NCI-H2196 (cell line): Measurements from ENCODE around the gene AANAT.
A peak's percentile ranks its signal among the peaks of the same experiment; 100 is the strongest.

Source experiments
- DNase-seq: peaks from one replicate; lab custom pipeline; 2025; ENCODE audit not compliant: unreplicated experiment; lab: John Stamatoyannopoulos, UW

AANAT gene

DNA sequence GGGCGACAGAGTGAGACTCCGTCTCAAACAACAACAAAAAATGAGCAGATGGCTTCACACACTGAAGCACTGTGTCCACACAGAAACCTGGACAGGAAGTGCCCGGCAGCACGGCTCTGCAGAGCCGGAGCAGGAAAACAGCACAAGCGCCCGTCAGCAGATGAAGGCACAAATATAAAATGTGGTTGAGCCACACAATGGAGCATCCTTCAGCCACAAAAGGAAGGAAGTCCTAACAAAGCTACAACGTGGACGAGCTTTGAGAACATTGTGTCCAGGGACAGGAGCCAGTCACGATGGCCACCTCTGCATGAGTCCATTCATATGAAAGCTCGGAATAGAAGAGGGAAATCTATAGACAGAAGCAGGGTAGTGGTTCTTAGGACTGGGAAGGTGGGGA lies 18.2 kb downstream of the AANAT start:
- DNase-seq, result no peak

DNA sequence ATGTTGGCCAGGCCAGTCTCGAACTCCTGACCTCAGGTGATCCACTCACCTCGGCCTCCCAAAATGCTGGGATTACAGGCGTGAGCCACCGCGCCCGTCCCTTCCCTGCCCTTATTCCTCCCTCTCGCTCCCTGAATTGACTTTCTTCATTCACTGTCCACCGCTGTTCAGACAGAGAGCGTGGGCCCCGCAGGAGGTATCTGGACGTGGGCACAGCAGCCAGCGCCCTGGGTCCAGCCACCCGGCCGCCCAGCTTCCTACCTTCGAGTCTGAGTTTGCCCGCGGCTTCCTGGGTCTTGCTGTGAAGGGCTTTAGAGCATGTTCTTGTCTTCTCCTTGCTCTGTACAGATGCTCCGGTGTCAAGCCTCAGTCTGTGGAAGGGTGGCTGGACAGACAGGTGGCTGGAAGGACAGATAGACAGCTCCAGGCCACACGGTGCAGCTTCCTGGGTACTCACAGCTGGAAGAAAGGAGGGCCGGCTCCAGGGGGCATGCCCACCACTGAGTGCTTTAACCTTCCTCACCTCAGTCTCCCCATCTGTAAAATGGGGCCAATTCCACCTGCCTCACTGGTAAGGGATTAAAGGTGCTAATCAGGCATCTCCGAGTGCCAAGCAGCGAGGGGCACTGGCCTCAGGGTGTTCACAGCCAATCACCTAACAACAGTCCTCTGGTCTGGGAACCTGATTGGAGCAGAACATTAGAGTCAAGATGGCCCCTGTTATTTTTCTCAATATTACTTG lies 20.2 kb downstream of the AANAT start:
- no peak for DNase-seq

DNA sequence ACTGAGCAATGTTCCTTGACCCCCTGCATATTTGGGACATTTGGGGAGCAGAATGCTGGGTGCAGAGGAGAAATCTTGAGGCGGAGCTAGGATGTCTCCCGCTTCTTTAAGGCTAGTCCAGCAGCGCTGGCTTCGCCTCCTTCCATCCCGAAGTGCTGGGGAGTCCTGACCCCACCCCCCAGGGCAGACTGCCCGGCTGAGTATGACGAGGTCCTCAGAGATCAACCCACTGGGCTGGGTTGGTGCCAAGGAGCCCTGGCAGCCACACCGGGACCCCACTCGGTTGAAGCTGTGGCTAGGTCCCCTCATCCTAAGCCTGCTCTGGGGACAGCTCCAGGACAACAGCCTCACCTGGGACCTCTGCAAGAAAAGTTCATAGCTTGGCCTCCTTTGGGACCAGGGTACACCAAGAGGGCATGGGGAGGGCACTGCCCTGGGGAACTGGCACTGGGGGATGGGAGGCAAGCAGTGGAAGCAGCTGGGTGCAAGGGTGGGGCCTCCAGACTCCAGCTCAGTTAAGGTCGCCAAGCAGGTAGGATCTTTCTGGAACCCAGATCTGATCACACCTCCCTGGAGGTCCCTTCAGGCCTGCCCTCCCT lies 22.8 kb downstream of the AANAT start:
- DNase-seq, result no peak

DNA sequence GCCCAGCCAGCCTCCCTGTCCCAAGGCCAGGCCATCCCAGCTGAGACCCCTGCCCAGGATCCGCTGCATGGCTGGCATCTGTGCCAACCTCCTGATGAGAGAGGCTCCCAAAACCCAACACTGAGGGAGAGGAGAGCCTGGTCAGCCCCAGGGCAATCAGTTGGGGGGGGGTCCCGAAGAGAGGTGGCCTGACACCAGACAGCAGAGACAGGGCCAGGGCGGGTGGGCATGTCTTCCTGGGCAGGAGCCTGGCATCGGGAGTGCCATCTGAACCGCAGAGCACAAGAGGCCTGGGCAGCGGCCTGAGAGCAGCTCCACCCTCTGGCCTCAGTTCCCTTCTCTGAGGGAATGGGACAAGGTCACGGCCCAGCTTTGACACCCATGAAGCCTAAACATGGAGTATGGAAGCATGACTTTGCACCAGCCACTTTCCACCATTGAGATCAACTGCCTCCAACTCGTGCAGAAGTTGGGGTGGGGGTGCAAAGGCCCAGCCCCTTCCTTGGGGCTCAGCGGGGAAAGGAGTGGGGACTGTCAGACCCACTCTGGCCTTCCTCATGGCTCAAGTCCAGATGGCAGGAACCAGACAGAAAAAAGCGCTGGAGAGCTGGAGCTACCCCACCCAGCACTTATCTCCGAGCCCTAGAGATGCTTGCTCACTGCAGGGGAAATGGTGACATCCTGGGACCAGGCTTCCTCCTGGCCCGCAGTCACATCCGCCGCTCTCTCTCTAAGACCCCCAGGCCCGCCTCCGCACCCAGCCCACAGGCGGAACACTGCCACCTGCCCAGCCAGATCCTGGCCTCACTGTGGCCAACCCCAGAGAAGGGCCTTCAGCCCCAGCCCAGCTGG lies 24.1 kb downstream of the AANAT start:
- no peak for DNase-seq

DNA sequence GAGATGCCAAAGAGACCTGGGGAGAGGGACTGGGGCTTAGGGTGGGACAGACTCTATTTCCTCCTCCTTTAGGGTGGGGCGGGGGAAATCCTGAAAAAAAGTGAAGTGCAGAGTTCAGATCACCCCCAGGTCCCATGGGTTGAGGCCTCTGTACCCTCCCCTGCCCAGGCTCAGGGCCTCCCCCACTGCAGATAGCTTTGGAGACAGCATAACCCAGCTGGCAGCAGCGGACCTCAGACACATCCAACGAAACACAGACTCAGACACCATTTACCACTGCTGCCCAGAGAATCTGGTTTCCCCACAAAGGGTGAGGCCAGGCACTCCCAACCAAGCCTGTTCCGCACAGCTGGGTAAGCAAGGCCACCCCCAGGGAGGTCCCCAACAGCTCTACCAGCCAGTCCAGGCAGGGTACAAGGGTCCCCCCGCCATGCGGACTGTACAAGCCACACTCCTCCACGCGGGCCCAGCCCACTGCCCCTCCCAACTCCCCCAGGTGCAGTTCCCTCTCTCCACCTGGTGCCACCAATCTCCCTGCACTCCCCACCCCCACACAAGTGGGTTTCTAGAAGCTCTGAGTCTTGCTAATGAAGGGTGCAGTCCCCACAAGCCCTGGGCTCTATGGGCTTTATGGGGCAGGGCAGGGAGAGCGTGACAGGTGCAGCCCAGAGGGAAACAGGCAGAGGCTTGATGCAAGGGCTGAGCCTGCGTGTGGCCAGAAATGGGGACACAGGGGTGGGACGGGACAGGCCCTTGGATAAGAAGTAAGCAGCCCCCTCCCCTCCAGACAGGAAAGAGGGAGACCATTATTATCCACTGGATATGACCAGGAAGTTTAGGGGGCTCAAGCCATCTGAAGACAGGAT lies 25.0 kb downstream of the AANAT start:
- no peak for DNase-seq

DNA sequence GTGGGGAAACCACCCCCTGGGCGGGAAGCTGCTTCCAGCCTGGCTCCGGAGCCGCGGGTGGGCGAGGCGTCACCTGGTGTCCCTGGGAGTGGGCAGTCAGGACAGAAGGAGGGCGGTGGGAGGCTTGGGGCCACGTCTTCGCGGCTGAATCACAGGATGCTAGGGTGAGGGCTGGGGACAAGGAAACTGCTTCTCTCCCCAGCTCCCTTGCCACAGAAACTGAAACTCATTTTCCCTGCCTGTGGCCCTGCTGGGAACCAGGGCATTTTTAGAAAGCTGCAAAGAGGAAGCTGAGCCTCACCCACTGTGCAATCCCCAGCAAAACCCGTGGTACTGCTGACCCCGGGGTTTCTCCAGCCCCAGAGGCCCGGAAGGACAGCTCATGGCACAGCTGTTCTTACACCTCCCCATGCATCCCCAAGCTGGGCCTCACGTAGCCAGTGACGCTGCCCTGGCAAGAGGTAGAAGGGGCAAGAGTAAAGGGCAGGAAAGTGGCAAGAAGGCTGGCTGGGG lies 25.6 kb downstream of the AANAT start:
- no peak for DNase-seq

DNA sequence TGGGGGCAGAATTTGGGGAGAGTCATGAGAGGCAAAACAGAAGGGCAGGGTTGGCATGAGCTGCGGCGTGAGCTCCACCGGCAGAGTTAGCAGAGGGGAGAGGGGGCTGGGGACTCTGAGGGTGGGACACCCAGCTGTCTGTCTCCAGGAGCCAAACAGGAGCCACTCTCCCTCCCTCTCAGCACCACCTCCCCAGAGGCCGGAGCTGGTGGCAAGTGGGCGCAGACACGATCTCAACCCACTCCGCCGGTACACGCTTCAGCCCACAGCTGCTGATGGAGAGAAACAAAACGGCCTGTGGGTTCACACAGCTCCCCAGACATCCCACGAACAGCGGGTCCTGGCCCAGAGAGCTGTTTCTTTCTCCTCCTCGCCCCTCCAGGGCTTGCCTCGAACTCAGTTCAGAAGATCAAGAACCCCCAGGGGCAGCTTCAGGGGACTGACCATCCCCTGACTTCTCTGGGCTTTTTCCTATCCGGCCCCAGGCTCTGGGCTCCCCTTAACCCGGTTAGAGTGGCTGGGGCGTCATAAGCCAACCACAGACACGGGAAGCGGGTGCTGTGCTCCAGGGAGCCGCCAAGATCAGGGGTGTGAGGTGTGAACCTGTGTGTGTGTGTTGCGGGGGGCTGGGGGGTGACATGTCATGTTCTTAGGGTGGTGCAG lies 26.2 kb downstream of the AANAT start:
- no peak for DNase-seq

DNA sequence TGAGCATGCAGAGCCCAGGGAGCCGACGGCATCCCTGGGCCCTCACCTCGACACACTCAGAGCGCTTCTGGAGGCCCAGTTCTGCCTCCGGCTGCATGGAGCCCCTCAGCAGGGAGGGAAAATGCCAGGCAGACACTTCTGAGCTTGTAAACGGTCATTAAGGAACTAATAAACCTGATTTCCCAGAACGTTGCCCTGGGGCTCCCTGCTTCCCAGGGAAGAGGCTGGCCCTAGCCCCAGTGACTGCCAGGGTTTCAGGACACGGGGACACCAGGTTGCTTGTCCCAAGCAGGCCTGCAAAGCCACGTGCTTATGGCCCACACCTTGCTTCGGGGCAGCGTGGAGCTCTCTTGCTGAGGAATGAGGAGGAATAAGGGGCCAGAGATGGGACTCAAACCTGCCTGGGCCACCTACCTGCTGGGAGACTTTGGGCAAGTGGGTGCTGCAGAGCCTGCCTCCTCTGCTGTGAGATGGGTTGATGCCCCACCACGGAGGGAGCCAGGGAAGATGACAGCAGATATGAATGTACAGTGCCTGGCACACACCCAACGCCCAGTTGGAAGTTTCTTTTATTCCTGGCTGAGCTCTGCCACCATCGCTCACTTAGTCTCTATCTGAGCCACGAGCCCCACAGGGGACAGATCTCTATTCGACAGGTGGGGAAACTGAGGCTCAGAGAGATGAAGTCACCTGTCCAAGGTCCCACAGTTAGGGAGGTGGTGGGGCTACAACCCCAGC lies 28.4 kb downstream of the AANAT start:
- no peak for DNase-seq

DNA sequence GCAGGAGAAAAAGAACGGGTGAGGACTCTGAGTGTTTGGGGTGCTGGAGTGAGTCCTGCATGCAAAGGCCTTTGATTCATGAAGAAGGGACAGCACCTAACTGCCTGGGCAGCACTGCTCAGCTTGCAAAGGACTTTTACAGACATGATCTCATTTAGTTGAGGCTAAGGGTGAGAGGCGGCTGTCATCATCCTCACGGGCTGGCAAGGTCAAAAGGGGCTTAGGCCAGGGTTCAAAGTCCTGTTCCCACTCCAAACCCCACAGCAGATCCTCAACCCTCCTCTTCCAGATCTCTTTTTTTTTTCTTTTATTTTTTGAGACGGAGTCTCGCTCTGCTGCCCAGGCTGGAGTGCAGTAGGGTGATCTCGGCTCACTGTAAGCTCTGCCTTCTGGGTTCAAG lies 29.1 kb downstream of the AANAT start:
- DNase-seq, result no peak

DNA sequence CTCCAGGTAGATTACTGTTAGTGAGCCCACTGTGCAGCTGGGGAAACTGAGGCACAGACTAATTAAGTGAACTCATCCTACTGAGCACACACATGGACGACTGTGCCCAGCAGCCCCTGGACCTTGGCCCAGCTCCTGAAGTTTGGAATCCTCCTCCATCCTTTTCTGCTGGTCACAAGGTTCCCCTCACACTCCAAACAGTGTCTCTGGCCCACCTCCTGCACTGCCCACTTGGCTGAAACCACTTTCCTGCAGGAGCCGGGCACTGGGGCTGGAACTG lies 30.2 kb downstream of the AANAT start:
- no peak for DNase-seq

DNA sequence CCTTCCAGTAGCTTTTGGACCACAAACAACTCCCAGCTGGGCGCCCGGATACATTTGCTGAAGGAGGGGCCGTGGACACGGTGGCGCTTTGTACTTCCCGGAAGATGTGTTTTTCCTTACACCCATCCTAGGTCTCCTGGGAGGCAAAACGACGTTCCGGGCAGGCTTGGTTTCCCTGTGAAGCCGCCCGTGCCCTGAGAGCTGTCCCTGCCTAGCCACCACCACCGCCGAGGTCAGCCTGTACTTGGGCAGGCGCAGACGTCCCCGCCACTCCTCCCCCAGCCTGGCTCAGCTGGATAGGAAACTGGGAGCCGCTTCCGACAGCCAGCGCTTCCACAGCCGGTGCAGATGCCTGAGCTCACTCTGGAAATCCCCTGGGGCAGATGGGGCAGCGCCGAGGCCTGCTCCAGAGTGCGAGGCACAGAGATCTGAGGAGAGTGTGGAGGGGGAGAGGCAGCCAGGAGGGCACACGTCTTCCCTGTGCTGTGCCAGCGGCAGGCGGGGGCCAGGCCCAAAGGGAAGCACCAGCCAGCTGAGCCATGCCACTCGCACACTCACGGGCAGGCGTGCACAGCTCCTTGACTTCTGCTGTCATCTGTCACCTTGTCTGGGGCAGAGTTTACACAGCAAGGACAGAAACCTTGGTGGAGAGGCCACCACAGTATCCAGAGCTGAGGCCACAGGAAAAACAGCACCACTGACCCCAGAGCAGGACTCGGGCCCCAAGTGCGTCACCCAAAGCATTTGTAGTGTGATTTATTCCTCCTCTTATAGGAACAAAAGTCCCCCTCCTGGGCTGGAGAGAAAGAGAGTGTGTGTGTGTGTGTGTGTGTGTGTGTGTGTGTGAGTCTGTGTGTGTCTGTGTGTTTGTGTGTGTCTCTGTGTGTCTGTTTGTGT lies 30.8 kb downstream of the AANAT start:
- DNase-seq, result no peak

DNA sequence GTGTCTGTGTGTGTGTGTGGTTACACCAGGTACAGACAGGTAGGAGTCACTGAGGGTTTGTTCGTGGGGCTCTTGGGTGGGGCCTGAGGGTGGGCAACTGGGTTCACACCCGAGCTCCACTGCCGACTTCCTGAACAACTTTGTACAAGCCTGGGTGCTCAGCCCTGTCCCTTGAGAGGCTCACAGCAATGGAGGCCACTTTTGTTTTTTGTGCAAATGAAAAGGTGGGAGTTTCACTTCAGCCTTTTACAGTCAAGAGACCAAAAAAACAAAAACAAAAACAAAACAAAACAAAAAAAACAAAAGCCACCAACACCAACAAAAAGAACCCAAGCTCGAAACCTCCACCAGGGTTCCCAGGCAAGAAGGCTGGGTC lies 31.5 kb downstream of the AANAT start:
- DNase-seq, result no peak

DNA sequence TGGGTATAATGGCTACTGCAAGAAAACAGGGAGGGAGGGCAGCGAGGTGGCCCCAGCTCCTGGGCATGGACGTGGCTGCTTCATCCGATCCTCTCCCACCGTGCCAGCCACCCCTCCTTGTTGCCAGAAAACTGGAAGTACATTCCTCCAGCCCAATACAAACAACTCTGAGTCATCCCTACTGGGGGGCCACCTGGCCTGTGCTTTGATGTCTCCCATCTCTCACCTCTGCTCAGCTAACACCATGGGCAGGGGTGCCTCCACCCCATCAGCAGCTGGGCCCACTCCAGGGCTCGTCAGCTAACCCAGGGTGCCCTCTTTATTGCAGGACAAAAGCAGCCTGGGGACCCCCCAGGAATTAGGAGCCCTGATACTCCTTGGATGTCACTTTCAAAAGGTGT lies 31.9 kb downstream of the AANAT start:
- DNase-seq, result no peak

DNA sequence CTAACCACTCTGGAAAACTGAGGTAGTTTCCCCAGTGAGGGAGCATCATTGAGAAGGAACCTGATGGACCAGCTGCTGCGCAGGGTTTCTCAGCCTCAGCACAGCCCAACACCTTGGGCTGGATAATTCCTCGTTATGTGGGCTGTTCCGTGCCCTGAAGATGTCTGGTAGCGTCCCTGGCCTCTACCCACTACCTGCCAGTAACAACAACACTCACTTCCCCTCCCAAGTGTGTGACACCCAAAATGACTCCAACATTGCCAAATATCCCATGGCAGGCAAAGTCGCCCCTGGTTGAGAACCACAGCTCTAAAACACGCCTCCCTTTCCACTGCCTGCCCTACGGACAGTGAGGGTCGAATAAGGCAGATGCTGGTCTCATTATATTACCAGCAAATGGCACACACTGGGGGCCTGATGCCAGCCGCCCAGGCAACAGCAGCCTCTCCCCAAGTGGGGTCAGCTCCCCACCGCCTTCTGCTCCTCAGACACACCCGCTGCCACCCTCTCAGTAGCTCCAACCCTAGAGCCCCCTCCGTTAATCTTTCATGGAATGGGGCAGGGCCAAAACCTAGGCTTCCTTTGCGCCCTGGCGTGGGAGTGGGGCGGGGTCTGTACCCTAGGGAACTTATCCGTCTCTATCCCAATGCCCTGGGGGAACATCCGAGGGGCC lies 32.8 kb downstream of the AANAT start:
- no peak for DNase-seq

DNA sequence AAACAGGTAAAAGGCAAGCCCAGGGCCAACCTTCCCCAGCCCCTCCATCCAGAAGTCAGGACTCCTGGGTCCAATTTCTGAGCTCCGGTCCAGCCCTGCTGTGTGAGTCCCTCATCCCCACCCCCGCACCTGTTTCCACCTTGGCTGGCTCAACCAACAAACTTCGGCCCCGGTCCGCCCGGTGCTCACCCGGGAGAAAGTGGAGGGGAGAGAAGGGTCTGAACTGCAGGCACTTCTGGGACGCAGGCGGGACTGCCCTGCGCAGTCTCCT lies 33.3 kb downstream of the AANAT start:
- no peak for DNase-seq

DNA sequence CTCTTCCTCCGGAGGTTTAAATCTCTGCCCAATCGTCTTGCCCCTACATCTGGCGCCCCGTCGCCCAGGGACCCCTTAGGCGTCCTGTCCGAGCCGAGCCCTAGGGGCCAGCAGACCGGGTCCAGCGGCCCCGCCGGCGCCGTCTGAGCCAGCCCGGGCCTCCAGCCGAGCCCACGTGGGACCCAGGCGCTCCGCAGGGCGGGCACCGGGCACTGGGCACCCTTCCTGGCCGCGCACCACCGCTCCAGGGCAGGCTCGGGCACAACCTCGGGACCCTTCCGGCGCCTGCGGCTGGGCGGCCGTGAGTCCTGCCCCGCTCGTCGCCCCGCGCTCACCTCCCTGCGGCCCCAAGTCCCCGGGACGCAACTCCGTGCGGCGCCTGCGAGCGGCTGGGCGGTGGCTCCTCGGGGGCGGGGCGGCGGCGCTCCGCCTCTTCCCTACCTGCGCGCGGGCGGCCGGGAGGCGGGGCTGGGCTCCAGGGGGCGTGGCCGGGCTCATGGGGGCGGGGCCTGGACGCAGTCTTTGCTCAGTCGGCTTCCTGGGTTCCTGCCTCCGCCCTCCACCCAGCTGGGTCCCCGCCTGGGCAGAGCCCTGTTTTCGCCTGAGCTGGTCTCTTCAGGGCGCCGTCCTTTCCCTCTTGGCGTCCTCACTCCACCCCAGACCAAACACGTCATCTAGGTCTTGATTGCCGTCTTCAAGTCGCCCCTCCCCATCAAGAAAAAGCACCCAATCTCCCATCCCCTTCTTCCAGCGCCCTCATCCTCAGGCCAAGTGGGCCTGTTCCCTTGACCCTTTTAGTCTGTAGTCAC lies 33.8 kb downstream of the AANAT start, which contains the start of gene RHBDF2:
Gene RHBDF2, minus strand, starts transcription at position 406 of the 809 bp plus-strand sequence. CDS start 19,899 bp downstream, outside the sequence.
- peak; percentile 92 for DNase-seq

DNA sequence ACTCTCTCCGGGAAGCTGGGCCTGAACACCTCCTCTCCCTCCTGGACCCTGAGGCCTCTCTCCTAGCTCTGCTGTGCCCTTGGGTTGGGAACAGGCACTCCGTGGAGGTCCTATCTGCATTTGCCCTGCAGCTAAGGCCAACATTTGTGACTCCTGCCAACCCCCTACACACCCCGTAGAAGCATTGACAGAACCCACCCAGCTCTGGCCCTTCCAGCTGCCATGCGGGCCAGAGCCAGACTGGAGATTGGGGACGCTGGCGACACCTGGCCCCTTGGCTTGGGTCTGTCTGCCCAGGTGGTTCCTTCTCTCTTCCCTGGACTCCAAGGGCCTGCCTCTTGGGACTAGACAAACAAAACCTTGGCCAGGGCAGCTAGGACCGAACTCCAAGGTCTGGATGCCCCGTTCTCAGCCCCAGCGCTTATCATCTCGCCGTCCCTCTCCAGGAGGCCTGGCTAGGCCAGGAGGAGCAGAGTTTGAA lies 34.5 kb downstream of the AANAT start:
- no peak for DNase-seq
